Cardiac fibroblast (primary cell): Measurements from ENCODE around the gene FARS2.

ENCODE experiments used
- DNase-seq, 2 donors: peaks; one replicate each; pipeline versions ENCODE4 v3.0.0 to v3.0.0-alpha.2; 2010; ENCODE audit warnings: low read depth in 2 of 2
- H3K4me3 ChIP-seq, 2 donors: replicated peaks in 1 of 2; 1 replicate in 1 of 2; 2 replicates in 1 of 2; pipeline ENCODE4 v1.5.1; 2011; ENCODE audit warnings: low read depth in 2 of 2, low read length in 2 of 2, mild to moderate bottlenecking in 2 of 2, moderate library complexity in 1 of 2
- CTCF ChIP-seq: IDR thresholded peaks from one replicate; pipeline ENCODE4 v1.5.1; 2011; ENCODE audit warnings: low read depth, mild to moderate bottlenecking, low read length, inconsistent platforms

FARS2 gene

DNA sequence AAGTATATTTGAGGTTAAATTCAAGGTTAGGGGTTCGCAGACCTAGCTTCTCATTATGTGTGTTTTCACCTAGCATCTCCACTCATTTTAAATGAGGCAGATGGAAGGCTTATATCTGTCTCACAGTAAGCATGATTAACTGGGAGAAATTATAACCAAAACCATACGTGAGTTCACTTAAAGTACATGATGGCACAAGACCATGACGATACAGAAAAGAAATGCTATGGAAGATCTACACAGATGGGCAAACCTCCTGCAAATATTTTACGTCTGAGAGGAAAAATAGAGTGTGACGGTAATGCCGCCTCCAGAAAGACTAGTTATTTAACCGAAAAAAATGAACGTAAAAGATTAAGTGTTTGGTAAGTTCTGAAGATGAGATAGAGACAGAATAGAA is 337.8 kb downstream of the FARS2 start:
- no peak for DNase-seq
- TF ChIP-seq CTCF = no peak
- no peak overlapping the region for H3K4me3 ChIP-seq

DNA sequence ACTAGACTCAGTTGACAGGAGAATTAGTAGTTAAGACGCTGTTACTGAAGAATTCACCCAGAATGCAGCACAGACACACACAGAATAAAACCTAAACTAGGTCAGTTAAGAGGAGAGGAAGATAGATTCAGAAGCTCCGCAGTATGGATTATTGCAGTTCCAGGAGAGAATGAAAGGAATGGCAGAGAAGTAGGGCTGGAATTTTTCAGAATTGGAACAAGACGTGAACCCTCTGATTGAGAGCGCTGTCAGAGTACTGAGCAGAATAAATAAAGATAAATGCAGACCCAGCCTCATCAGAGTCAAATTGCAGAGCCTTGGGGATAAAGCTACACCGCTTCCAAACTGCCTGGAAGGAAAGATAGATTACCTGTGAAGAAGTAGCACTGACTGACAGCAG is 344.6 kb downstream of the FARS2 start:
- H3K4me3 ChIP-seq = no peak overlapping the region
- DNase-seq = no peak
- no peak for TF ChIP-seq CTCF

GRCh38 chr6:5606546-5606945 is 345.2 kb downstream of the FARS2 start:
- H3K4me3 ChIP-seq = no peak overlapping the region
- no peak for TF ChIP-seq CTCF
- DNase-seq = no peak

- no peak for TF ChIP-seq CTCF
Measured at GRCh38 chr6:5610640-5611039, 349.3 kb downstream of the FARS2 start.

GRCh38 chr6:5617179-5617578 is 355.9 kb downstream of the FARS2 start:
- no peak for DNase-seq
- no peak for TF ChIP-seq CTCF
- H3K4me3 ChIP-seq = no peak overlapping the region

More at GRCh38 chr6:5610640-5611039, 349.3 kb downstream of the FARS2 start:
- H3K4me3 ChIP-seq = no peak overlapping the region
- no peak for DNase-seq

GRCh38 chr6:5619249-5619648 is 357.9 kb downstream of the FARS2 start:
- no peak for TF ChIP-seq CTCF
- H3K4me3 ChIP-seq = no peak overlapping the region
- no peak for DNase-seq

GRCh38 chr6:5622276-5623005 is 361.1 kb downstream of the FARS2 start:
- DNase-seq = no peak
- no peak overlapping the region for H3K4me3 ChIP-seq
- no peak for TF ChIP-seq CTCF
